KMS-11 (cell line): ENCODE results near the gene RPRD2.

Experiments used
- H2AFZ ChIP-seq: fragments of 200-600 bp; sonication (generic); 2 replicates; pipeline ENCODE4 v1.6.1; 2016; ENCODE audit warnings: antibody characterized with exemption, mixed run types, low read depth
- H3K27ac ChIP-seq: fragments of 200-600 bp; sonication (generic); 2 replicates; pipeline ENCODE4 v1.6.1; 2016; ENCODE audit warnings: mild to moderate bottlenecking, mixed run types
- H3K27me3 ChIP-seq: fragments of 200-600 bp; sonication (generic); 2 replicates; pipeline ENCODE4 v1.6.1; 2017; ENCODE audit warnings: mild to moderate bottlenecking, low read depth, mixed run types, moderate library complexity; ENCODE audit not compliant: insufficient read depth
- H3K36me3 ChIP-seq: fragments of 200-600 bp; sonication (generic); 2 replicates; pipeline ENCODE4 v1.6.1; 2017; ENCODE audit warnings: mild to moderate bottlenecking, mixed run types; ENCODE audit not compliant: insufficient read depth
- H3K4me1 ChIP-seq: fragments of 200-600 bp; sonication (generic); 2 replicates; pipeline ENCODE4 v1.6.1; 2016; ENCODE audit warnings: mild to moderate bottlenecking, low read depth, mixed run types; ENCODE audit not compliant: poor library complexity, severe bottlenecking
- H3K4me2 ChIP-seq: fragments of 200-600 bp; sonication (generic); 2 replicates; pipeline ENCODE4 v1.7.0; 2016; ENCODE audit warnings: mild to moderate bottlenecking, mixed run types
- H3K4me3 ChIP-seq: fragments of 200-600 bp; sonication (generic); IDR thresholded peaks from 2 replicates; pipeline ENCODE4 v1.6.1; 2017; ENCODE audit warnings: low read depth, low read length, mixed read lengths; ENCODE audit not compliant: insufficient read depth
- H3K79me2 ChIP-seq: fragments of 200-600 bp; sonication (generic); 2 replicates; pipeline ENCODE4 v1.6.1; 2016; ENCODE audit warnings: low read depth, mixed run types; ENCODE audit not compliant: insufficient read depth
- H3K9ac ChIP-seq: fragments of 200-600 bp; sonication (generic); 2 replicates; pipeline ENCODE4 v1.6.1; 2016; ENCODE audit warnings: mild to moderate bottlenecking, mixed run types
- H4K20me1 ChIP-seq: fragments of 200-600 bp; sonication (generic); 2 replicates; pipeline ENCODE4 v1.6.1; 2016; ENCODE audit warnings: mild to moderate bottlenecking, mixed run types; ENCODE audit not compliant: insufficient read depth
- CTCF ChIP-seq: fragments of 200-600 bp; sonication (generic); conservative IDR thresholded peaks from 2 replicates; pipeline ENCODE4 v1.6.1; 2017; ENCODE audit warnings: low read depth, mild to moderate bottlenecking, antibody characterized with exemption, low read length, moderate library complexity, mixed read lengths

The RPRD2 gene

GRCh38 chr1:150472601-150473200 is 108.8 kb downstream of the RPRD2 start:
- Histone ChIP-seq H3K9ac (no peak overlapping the region), H3K27ac (no peak overlapping the region), H2AFZ (no peak overlapping the region), H4K20me1 (no peaks in the 10 kb centered on the region), H3K27me3 (no peaks in the 10 kb centered on the region), H3K4me3 (no peak overlapping the region), H3K4me2 (no peak overlapping the region), H3K36me3 (peaks cover 12% of the 10 kb centered on the region; the same call in 1 of the 2 replicates), H3K79me2 (no peaks in the 10 kb centered on the region), H3K4me1 (no peaks in the 10 kb centered on the region)
- no peak for TF ChIP-seq CTCF

- TF ChIP-seq CTCF, result no peak
- H3K79me2 ChIP-seq, result no peaks in the 10 kb centered on the region
- no peak overlapping the region for H2AFZ ChIP-seq
- no peaks in the 10 kb centered on the region for H4K20me1 ChIP-seq
- H3K4me2 ChIP-seq, result no peak overlapping the region
- no peaks in the 10 kb centered on the region for H3K4me1 ChIP-seq
- no peak overlapping the region for H3K27ac ChIP-seq
- H3K27me3 ChIP-seq, result no peaks in the 10 kb centered on the region
- no peak overlapping the region for H3K9ac ChIP-seq
- no peak overlapping the region for H3K4me3 ChIP-seq
- peaks cover 12% of the 10 kb centered on the region; the same call in 1 of the 2 replicates for H3K36me3 ChIP-seq
These were observed 109.7 kb downstream of the RPRD2 start for GRCh38 chr1:150473659-150474058.

GRCh38 chr1:150474869-150475268 is 110.9 kb downstream of the RPRD2 start:
- Histone ChIP-seq H3K27me3 (no peaks in the 10 kb centered on the region; the same call in 1 of the 2 replicates), H3K79me2 (no peaks in the 10 kb centered on the region), H4K20me1 (no peaks in the 10 kb centered on the region), H3K4me3 (no peak overlapping the region), H3K27ac (no peak overlapping the region), H2AFZ (no peak overlapping the region), H3K9ac (no peak overlapping the region), H3K36me3 (peaks cover 12% of the 10 kb centered on the region; the same call in 1 of the 2 replicates), H3K4me1 (no peaks in the 10 kb centered on the region), H3K4me2 (no peak overlapping the region)
- no peak for TF ChIP-seq CTCF

GRCh38 chr1:150476754-150477153 is 112.8 kb downstream of the RPRD2 start:
- Histone ChIP-seq H3K27ac (no peak overlapping the region), H2AFZ (no peak overlapping the region), H3K79me2 (no peaks in the 10 kb centered on the region), H3K27me3 (no peaks in the 10 kb centered on the region; the same call in 1 of the 2 replicates), H3K4me2 (no peak overlapping the region), H3K4me3 (no peak overlapping the region), H3K9ac (no peak overlapping the region), H3K36me3 (no peaks in the 10 kb centered on the region; the same call in 1 of the 2 replicates), H4K20me1 (no peaks in the 10 kb centered on the region), H3K4me1 (no peaks in the 10 kb centered on the region)
- no peak for TF ChIP-seq CTCF
